ENCODE measurements around the gene SRCIN1.

The SRCIN1 gene

GRCh38 chr17:38571833-38572668, 33.7 kb downstream of the SRCIN1 start:
- H3K36me3 ChIP-seq (ENCODE audit: low read length) = no peaks in the 10 kb centered on the region
- no peaks in the 10 kb centered on the region for H3K27me3 ChIP-seq (ENCODE audit: low read length)
- no peak for TF ChIP-seq CTCF (IDR thresholded peaks at IDR 0.05; ENCODE audit: insufficient read depth, low read length, poor library complexity, severe bottlenecking)
- TF ChIP-seq EZH2phosphoT487 (conservative IDR thresholded peaks at IDR 0.05; ENCODE audit: low read length) = no peak
- H3K27ac ChIP-seq (ENCODE audit: low read depth, low read length) = no peak overlapping the region
- H3K9ac ChIP-seq (ENCODE audit: low read length) = no peak overlapping the region
- H3K9me3 ChIP-seq (ENCODE audit: insufficient read depth, low read length) = no peaks in the 10 kb centered on the region
- H4K20me1 ChIP-seq (ENCODE audit: low read depth, low read length) = no peaks in the 10 kb centered on the region
- no peaks in the 10 kb centered on the region for H3K9me2 ChIP-seq (replicated peaks; ENCODE audit: insufficient read depth, low read length)
- no peaks in the 10 kb centered on the region for H3K79me2 ChIP-seq (ENCODE audit: insufficient read depth, low read length)
- H3K4me2 ChIP-seq (ENCODE audit: low read depth, low read length, poor library complexity, severe bottlenecking) = no peak overlapping the region
- no peak overlapping the region for H2AFZ ChIP-seq (ENCODE audit: low read depth, low read length, severe bottlenecking)
- H3F3A ChIP-seq (ENCODE audit: insufficient read depth) = no peaks in the 10 kb centered on the region
- no peak overlapping the region for H3K4me3 ChIP-seq (ENCODE audit: insufficient read depth, low read length, poor library complexity, severe bottlenecking)

DNA sequence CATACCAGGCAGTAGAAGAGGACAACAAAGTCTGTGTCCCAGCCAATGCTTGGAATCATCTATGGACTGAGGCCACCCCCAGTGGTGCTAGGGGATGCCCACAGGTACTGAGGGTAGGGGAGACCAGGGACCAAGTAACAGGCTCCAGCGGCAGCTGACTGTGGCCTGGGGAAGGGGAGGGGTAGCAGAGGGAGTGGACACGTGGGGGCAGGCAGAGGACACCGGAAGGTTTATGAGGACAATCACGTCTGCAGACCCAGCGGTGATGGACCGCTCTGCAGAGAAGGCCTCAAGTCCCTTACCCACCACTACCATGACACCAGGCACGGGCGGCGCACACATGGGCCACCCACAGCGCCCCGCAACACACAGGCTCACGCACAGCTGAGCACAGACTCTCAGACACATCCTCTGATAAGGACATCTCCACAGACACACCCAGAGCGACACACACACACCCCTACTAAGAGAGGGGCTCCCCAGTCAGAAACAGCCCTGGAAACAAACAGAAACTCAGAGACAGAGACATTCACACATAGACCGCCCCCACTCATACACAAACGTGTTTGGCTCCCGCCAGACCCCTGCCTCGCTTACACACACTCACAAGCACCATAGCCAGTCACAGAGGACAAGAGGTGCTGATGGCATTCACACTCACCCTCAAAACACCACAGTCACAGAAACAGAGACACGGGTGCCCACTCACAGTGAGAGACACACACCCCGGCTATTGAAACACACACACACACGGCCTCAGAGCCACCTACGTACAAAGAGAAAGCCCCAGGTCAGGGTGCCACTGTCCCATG, 35.8 kb downstream of the SRCIN1 start:
- H3K9me3 ChIP-seq (ENCODE audit: insufficient read depth, low read length) = no peaks in the 10 kb centered on the region
- H3K79me2 ChIP-seq (ENCODE audit: insufficient read depth, low read length) = no peaks in the 10 kb centered on the region
- no peak overlapping the region for H3K27ac ChIP-seq (ENCODE audit: low read depth, low read length)
- no peaks in the 10 kb centered on the region for H3K27me3 ChIP-seq (ENCODE audit: low read length)
- no peak overlapping the region for H2AFZ ChIP-seq (ENCODE audit: low read depth, low read length, severe bottlenecking)
- no peak overlapping the region for H3K4me3 ChIP-seq (ENCODE audit: insufficient read depth, low read length, poor library complexity, severe bottlenecking)
- no peaks in the 10 kb centered on the region for H3K9me2 ChIP-seq (replicated peaks; ENCODE audit: insufficient read depth, low read length)
- H3K36me3 ChIP-seq (ENCODE audit: low read length) = no peaks in the 10 kb centered on the region
- no peaks in the 10 kb centered on the region for H4K20me1 ChIP-seq (ENCODE audit: low read depth, low read length)
- no peak for TF ChIP-seq CTCF (IDR thresholded peaks at IDR 0.05; ENCODE audit: insufficient read depth, low read length, poor library complexity, severe bottlenecking)
- no peak for TF ChIP-seq EZH2phosphoT487 (conservative IDR thresholded peaks at IDR 0.05; ENCODE audit: low read length)
- H3F3A ChIP-seq (ENCODE audit: insufficient read depth) = no peaks in the 10 kb centered on the region
- no peak overlapping the region for H3K9ac ChIP-seq (ENCODE audit: low read length)
- H3K4me2 ChIP-seq (ENCODE audit: low read depth, low read length, poor library complexity, severe bottlenecking) = no peak overlapping the region

GRCh38 chr17:38568845-38569510, 36.8 kb downstream of the SRCIN1 start:
- H2AFZ ChIP-seq (ENCODE audit: low read depth, low read length, severe bottlenecking) = no peak overlapping the region
- H3K27ac ChIP-seq (ENCODE audit: low read depth, low read length) = no peak overlapping the region
- H3K79me2 ChIP-seq (ENCODE audit: insufficient read depth, low read length) = no peaks in the 10 kb centered on the region
- no peaks in the 10 kb centered on the region for H3F3A ChIP-seq (ENCODE audit: insufficient read depth)
- H4K20me1 ChIP-seq (ENCODE audit: low read depth, low read length) = no peaks in the 10 kb centered on the region
- H3K9me2 ChIP-seq (replicated peaks; ENCODE audit: insufficient read depth, low read length) = no peaks in the 10 kb centered on the region
- no peaks in the 10 kb centered on the region for H3K9me3 ChIP-seq (ENCODE audit: insufficient read depth, low read length)
- no peaks in the 10 kb centered on the region for H3K36me3 ChIP-seq (ENCODE audit: low read length)
- no peak overlapping the region for H3K9ac ChIP-seq (ENCODE audit: low read length)
- no peaks in the 10 kb centered on the region for H3K27me3 ChIP-seq (ENCODE audit: low read length)
- no peak overlapping the region for H3K4me3 ChIP-seq (ENCODE audit: insufficient read depth, low read length, poor library complexity, severe bottlenecking)
- no peak overlapping the region for H3K4me2 ChIP-seq (ENCODE audit: low read depth, low read length, poor library complexity, severe bottlenecking)
- TF ChIP-seq EZH2phosphoT487 (conservative IDR thresholded peaks at IDR 0.05; ENCODE audit: low read length) (no peak), CTCF (IDR thresholded peaks at IDR 0.05; ENCODE audit: insufficient read depth, low read length, poor library complexity, severe bottlenecking) (no peak)
